GM12892 (cell line): Measurements from ENCODE around the gene FOXO6.

Experiments
- DNase-seq: peaks from one replicate; pipeline ENCODE4 v3.0.0; 2011; ENCODE audit not compliant: insufficient read length
- FAIRE-seq: peaks from 2 replicates; lab custom pipeline; 2011; peaks lifted over from hg19 to GRCh38; lab: Jason Lieb, UNC
- POLR2A ChIP-seq: IDR thresholded peaks from 2 replicates; pipeline ENCODE4 v1.6.1; 2011; ENCODE audit warnings: low read depth, low read length, control low read depth
- POLR2AphosphoS5 ChIP-seq: IDR thresholded peaks from 2 replicates; pipeline ENCODE4 v1.6.1; 2011; ENCODE audit warnings: low read depth, low read length, control low read depth
- TAF1 ChIP-seq: IDR thresholded peaks from 2 replicates; pipeline ENCODE4 v1.6.1; 2011; ENCODE audit warnings: low read depth, mild to moderate bottlenecking, control low read depth, low read length, borderline replicate concordance

FOXO6 gene

DNA sequence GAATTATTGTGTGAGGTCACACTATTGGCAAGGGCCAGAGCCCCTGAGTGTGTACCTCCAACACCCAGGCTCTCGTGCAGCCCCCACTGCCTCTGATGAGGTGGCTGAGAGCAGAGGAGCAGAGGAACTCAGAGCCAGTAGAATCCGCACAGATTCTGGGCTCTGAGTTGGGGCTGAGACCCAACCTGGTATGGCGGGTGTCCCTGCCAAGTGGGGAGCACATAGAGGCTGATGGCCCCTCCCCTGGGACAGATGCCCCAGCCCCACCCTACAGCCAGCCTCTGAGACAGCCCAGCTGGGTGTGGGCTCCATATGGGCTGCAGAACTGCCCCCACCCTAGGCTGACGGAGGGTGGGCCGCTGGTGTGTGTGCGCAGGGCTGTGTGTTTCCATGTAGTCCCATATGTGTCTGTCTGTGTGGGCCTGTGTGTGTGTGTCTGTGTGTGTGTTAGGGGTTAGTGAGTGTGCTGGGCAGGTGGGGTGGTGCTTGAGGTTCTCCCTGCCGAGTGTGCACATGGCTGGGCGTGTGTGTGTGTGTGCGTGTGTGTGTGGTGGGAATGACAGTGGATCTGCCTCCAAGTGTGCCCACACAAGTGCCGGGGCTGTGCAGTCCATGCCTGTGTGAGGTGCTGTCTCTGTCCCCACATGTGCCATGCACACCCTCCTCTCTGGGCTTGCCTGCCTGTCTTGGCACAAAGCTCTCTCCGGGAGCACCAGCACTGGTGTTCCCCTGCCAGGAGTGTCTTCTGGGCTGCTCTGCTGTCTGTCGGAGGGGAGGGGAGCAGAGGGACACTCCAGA lies 24.4 kb downstream of the FOXO6 start:
- no peak for DNase-seq
- no peak for TF ChIP-seq POLR2A
- TF ChIP-seq TAF1, result no peak
- no peak for TF ChIP-seq POLR2AphosphoS5
- no peak for FAIRE-seq

- DNase-seq, result no peak
- FAIRE-seq, result no peak
- TF ChIP-seq POLR2A (no peak), TAF1 (no peak)
Observed at GRCh38 chr1:41386196-41386663, 25.0 kb downstream of the FOXO6 start.

DNA sequence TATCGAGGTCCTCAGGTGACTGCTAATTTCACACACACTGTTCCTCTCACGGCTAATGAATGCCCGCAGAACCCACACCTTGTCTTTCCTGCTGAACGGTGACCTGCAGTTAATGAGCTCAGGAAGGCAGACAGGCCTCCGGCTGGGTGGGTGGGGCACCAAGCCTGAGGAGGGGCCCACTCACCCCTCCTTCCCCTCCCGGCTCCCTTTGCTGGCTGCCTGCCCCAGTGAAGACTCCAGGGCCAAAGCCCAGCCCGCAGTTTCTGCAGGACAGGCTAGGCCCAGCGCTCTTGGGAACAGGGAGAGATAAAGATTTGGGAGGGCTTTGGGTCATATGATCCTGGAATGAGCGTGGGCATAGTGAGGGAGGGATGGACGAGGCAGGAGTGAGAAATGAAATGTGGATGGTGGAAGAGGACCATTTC lies 26.4 kb downstream of the FOXO6 start:
- FAIRE-seq, result no peak
- no peak for DNase-seq
- TF ChIP-seq POLR2AphosphoS5, result no peak

GRCh38 chr1:41388510-41388909 lies 27.3 kb downstream of the FOXO6 start:
- no peak for FAIRE-seq
- no peak for TF ChIP-seq POLR2A
- no peak for TF ChIP-seq POLR2AphosphoS5
- no peak for TF ChIP-seq TAF1
- no peak for DNase-seq

GRCh38 chr1:41389009-41389408 lies 27.8 kb downstream of the FOXO6 start:
- no peak for TF ChIP-seq TAF1
- TF ChIP-seq POLR2A, result no peak
- TF ChIP-seq POLR2AphosphoS5, result no peak
- no peak for FAIRE-seq
- DNase-seq, result no peak

GRCh38 chr1:41390166-41390565 lies 28.9 kb downstream of the FOXO6 start:
- no peak for DNase-seq
- TF ChIP-seq TAF1 (no peak), POLR2A (no peak), POLR2AphosphoS5 (no peak)
- no peak for FAIRE-seq

DNA sequence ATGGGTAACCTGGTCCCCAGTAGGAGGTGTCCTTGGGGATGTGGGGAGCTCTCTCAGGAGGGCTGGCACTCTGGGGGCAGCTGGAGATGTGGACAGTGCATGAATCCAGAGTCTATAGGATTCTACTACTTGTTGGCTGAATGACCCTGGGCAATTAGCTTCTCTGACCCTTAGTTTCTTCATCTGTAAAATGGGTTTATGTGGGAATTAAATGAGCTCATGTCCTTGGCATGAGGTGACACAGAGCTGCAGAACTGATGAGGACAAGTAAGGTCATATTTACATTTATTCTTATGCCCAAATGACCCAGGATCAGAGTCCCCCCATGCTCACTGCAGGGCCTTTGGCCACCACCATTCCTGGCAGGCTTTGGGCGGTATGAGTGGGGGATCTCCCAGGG lies 29.3 kb downstream of the FOXO6 start:
- FAIRE-seq (no peak), DNase-seq (no peak)
- TF ChIP-seq POLR2AphosphoS5 (no peak), TAF1 (no peak), POLR2A (no peak)

DNA sequence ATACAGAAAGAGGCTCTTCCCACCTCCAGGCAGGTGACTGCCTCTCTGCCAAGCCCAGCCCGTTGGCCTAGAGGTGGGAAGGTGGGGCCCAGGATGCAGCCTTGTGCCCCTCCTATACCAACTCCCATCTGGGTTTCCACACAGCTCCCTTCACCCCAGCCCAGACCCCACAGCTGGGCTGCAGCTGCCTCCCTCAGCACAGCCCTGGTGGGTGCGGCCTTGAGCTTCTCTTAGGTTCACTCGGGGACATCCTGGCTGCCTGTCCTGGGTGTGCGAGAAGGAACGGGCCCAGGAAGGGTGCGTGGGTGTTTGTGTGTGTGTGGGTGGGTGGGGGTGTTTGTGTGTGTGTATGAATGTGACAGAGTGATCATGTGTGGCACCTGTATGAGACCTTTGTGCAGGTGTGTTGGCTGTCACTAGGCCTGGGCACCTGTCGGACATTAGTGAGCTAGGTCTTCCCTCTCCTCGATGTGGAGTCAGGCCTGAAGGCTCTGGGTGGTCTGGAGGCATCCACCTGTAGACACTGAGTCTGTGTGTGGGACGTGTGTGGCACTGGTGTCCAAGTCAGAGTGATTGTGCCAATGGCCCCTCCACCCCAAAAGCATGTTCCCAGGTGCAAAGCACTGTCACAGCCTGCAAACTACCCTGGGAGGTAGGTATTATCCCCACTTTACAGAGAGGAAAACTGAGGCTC lies 30.7 kb downstream of the FOXO6 start:
- no peak for FAIRE-seq
- TF ChIP-seq TAF1 (no peak), POLR2A (no peak), POLR2AphosphoS5 (no peak)
- DNase-seq, result no peak

GRCh38 chr1:41392528-41392924 lies 31.3 kb downstream of the FOXO6 start:
- FAIRE-seq (no peak), DNase-seq (no peak)
- no peak for TF ChIP-seq POLR2AphosphoS5
- TF ChIP-seq POLR2A, result no peak
- no peak for TF ChIP-seq TAF1

DNA sequence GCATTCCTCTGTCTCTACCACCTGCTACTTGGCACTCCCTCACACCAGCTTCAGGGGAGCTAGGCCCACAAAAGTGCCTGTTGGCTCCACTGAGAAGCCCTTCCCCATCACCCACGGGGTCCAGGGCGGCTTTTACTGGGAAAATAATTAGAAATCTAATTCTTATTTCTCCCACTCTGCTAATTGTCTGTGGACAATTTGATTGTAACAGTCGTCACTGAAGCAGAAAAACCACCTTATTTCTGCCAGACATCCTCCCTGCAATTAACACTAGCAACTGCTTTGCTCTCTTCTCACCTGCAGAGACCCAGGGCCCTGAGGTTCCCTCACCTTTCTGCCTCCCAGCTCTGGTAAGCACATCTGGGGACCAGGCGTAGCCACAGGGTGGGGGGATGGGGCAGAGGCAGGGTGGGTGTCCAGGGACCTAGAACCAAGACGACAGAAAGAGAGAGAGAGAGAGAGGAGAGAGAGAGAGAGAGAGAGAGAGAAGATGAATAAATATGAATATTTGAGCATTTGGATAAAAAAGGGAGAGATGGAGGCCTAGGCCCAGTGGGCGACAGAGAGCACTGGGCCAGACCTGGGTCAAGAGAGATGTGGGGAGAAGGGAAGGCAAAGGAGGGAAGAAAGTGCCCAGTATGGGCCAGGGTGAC lies 32.6 kb downstream of the FOXO6 start:
- TF ChIP-seq POLR2A, result no peak
- TF ChIP-seq POLR2AphosphoS5, result no peak
- no peak for TF ChIP-seq TAF1
- DNase-seq (no peak), FAIRE-seq (no peak)

- DNase-seq (no peak), FAIRE-seq (no peak)
- no peak for TF ChIP-seq POLR2AphosphoS5
- TF ChIP-seq TAF1, result no peak
- no peak for TF ChIP-seq POLR2A
Observed at GRCh38 chr1:41394369-41394744, 33.1 kb downstream of the FOXO6 start.
